Measurements from ENCODE around the gene SMIM41. TPM values are rescaled to one million over a fixed set of nuclear protein-coding genes. Genes with fewer than 3 reads are reported as not detected.

Gene SMIM41
- total RNA-seq, 1 donor from 2014 or later = 1.5 TPM

GRCh38 chr12:52074971-52075724, 4.4 kb upstream of the SMIM41 start:
- Histone ChIP-seq H3K9me3 (no peaks in the 10 kb centered on the region), H3K27ac (no peak overlapping the region), H3K27me3 (no peaks in the 10 kb centered on the region), H3K4me1 (peaks cover 39% of the 10 kb centered on the region), H3K36me3 (peaks cover 0 to 45% of the 10 kb centered on the region in 2 donors), H3K4me3 (no peak overlapping the region)
- no peak for DNase-seq (ENCODE audit: extremely low spot score in 2 of 2)
- intact Hi-C loops (cut with DNase I) = no loop called here
- TF ChIP-seq CTCF (IDR thresholded peaks at IDR 0.05) = no peak
- TF ChIP-seq POLR2AphosphoS5 (IDR thresholded peaks at IDR 0.05; ENCODE audit: insufficient read depth in 1 of 2, low read depth in 1 of 2) = no peak
- TF ChIP-seq POLR2A (IDR thresholded peaks at IDR 0.05) = no peak

GRCh38 chr12:52076811-52077210, 2.7 kb upstream of the SMIM41 start:
- Histone ChIP-seq H3K27ac (no peak overlapping the region), H3K9me3 (no peaks in the 10 kb centered on the region), H3K4me3 (no peak overlapping the region), H3K4me1 (peaks cover 39% of the 10 kb centered on the region), H3K27me3 (no peaks in the 10 kb centered on the region), H3K36me3 (peaks cover 0 to 45% of the 10 kb centered on the region in 2 donors)
- intact Hi-C loops (cut with DNase I) = no loop called here
- DNase-seq (ENCODE audit: extremely low spot score in 2 of 2) = no peak
- TF ChIP-seq POLR2AphosphoS5 (IDR thresholded peaks at IDR 0.05; ENCODE audit: insufficient read depth in 1 of 2, low read depth in 1 of 2) = no peak
- no peak for TF ChIP-seq POLR2A (IDR thresholded peaks at IDR 0.05)
- TF ChIP-seq CTCF (IDR thresholded peaks at IDR 0.05) = no peak

- no peak for DNase-seq (ENCODE audit: extremely low spot score in 2 of 2)
- intact Hi-C loops (cut with DNase I) = no loop called here
- peaks cover 0 to 45% of the 10 kb centered on the region in 2 donors for H3K36me3 ChIP-seq
- no peaks in the 10 kb centered on the region for H3K27me3 ChIP-seq
- no peak overlapping the region for H3K27ac ChIP-seq
- H3K4me1 ChIP-seq = peaks cover 40% of the 10 kb centered on the region
- H3K4me3 ChIP-seq = no peak overlapping the region
- no peak for TF ChIP-seq POLR2A (IDR thresholded peaks at IDR 0.05)
- TF ChIP-seq CTCF (IDR thresholded peaks at IDR 0.05) = no peak
- no peak for TF ChIP-seq POLR2AphosphoS5 (IDR thresholded peaks at IDR 0.05; ENCODE audit: insufficient read depth in 1 of 2, low read depth in 1 of 2)
- no peaks in the 10 kb centered on the region for H3K9me3 ChIP-seq
These were observed 1.2 kb upstream of the SMIM41 start for GRCh38 chr12:52078276-52078675.

- Histone ChIP-seq H3K36me3 (peaks cover 0 to 24% of the 10 kb centered on the region in 2 donors), H3K4me1 (peaks cover 33% of the 10 kb centered on the region), H3K9me3 (no peaks in the 10 kb centered on the region), H3K27me3 (no peaks in the 10 kb centered on the region), H3K27ac (peak overlapping the region; percentile 68), H3K4me3 (peak overlapping the region in 1 of 2 donors; percentile 41)
- intact Hi-C loops (cut with DNase I) = loop anchor here (5.0 kb wide), 1 partner anchor 53 kb away; no protein-coding TSS in a partner anchor
- no peak for DNase-seq (ENCODE audit: extremely low spot score in 2 of 2)
- TF ChIP-seq POLR2AphosphoS5 (IDR thresholded peaks at IDR 0.05; ENCODE audit: insufficient read depth in 1 of 2, low read depth in 1 of 2) = no peak
- no peak for TF ChIP-seq POLR2A (IDR thresholded peaks at IDR 0.05)
- no peak for TF ChIP-seq CTCF (IDR thresholded peaks at IDR 0.05)
These were observed 1.1 kb downstream of the SMIM41 start for GRCh38 chr12:52080403-52081251.
